HEK293T (cell line): Measurements from ENCODE around the gene TBP.
"Not testable (repeated sequence)": the region's sequence is repeated elsewhere in the genome, so short reads cannot be mapped to it uniquely, and the experiment has no call there.

Experiments
- CTCF ChIA-PET: fragments of 350-600 bp; formaldehyde crosslinking; extraction: SDS; loops from one replicate; lab custom pipeline; 2021; ENCODE audit warnings: antibody characterized with exemption, inconsistent platforms; lab: Yijun Ruan, JAX
- POLR2A ChIA-PET: fragments of 350-600 bp; formaldehyde crosslinking; extraction: SDS; loops from one replicate; lab custom pipeline; 2020; ENCODE audit warnings: antibody characterized with exemption, inconsistent platforms; lab: Yijun Ruan, JAX
- DNase-seq: peaks from one replicate; pipeline ENCODE4 v3.0.0; 2012; ENCODE audit warnings: mixed read lengths; ENCODE audit errors: extremely low spot score
- ARNT ChIP-seq: fragments of 450-650 bp; IDR thresholded peaks from 2 replicates; pipeline ENCODE4 v1.6.1; 2017; ENCODE audit warnings: mild to moderate bottlenecking
- BHLHE40 ChIP-seq: fragments of 450-650 bp; IDR thresholded peaks from 2 replicates; pipeline ENCODE4 v1.6.1; 2016; ENCODE audit warnings: mild to moderate bottlenecking, moderate library complexity, borderline replicate concordance
- CTBP1 ChIP-seq: fragments of 450-650 bp; IDR thresholded peaks from 2 replicates; pipeline ENCODE4 v1.6.1; 2016; ENCODE audit warnings: borderline replicate concordance
- ELF4 ChIP-seq: fragments of 450-650 bp; IDR thresholded peaks from 2 replicates; pipeline ENCODE4 v1.6.1; 2017; ENCODE audit warnings: antibody characterized with exemption
- FOXA1 ChIP-seq: fragments of 450-650 bp; IDR thresholded peaks from 2 replicates; pipeline ENCODE4 v1.6.1; 2016; ENCODE audit warnings: mild to moderate bottlenecking
- FOXK2 ChIP-seq: fragments of 450-650 bp; IDR thresholded peaks from 2 replicates; pipeline ENCODE4 v1.6.1; 2016; ENCODE audit warnings: mild to moderate bottlenecking
- FOXM1 ChIP-seq: fragments of 450-650 bp; IDR thresholded peaks from 2 replicates; pipeline ENCODE4 v1.6.1; 2017; ENCODE audit warnings: mild to moderate bottlenecking, borderline replicate concordance
- HDGF ChIP-seq: fragments of 450-650 bp; IDR thresholded peaks from 2 replicates; pipeline ENCODE4 v1.6.1; 2017; ENCODE audit warnings: antibody characterized with exemption, borderline replicate concordance
- L3MBTL2 ChIP-seq: fragments of 450-650 bp; conservative IDR thresholded peaks from 2 replicates; pipeline ENCODE4 v1.6.1; 2016; ENCODE audit warnings: mild to moderate bottlenecking
- LEF1 ChIP-seq: fragments of 450-650 bp; IDR thresholded peaks from 2 replicates; pipeline ENCODE4 v1.6.1; 2017; ENCODE audit warnings: mild to moderate bottlenecking, borderline replicate concordance
- NFRKB ChIP-seq: fragments of 450-650 bp; IDR thresholded peaks from 2 replicates; pipeline ENCODE4 v1.6.1; 2016; ENCODE audit warnings: mild to moderate bottlenecking, moderate library complexity
- SP1 ChIP-seq: fragments of 450-650 bp; IDR thresholded peaks from 2 replicates; pipeline ENCODE4 v1.6.1; 2017
- SUZ12 ChIP-seq: fragments of 450-650 bp; IDR thresholded peaks from 2 replicates; pipeline ENCODE4 v1.6.1; 2016; ENCODE audit warnings: mild to moderate bottlenecking
- TARDBP ChIP-seq: fragments of 450-650 bp; IDR thresholded peaks from 2 replicates; pipeline ENCODE4 v1.6.1; 2016
- ZNF384 ChIP-seq: fragments of 450-650 bp; IDR thresholded peaks from 2 replicates; pipeline ENCODE4 v1.6.1; 2016
- TF ChIP-seq, protein P1 (sequence below): fragments of 450-650 bp; IDR thresholded peaks from 2 replicates; pipeline ENCODE4 v1.6.1; 2016

Gene TBP

GRCh38 chr6:170584181-170584953, 30.2 kb downstream of the TBP start, which contains the start of gene PDCD2:
PDCD2 (minus strand) TSS chr6:170584637; CDS start chr6:170584581, 56 bp downstream.
- DNase-seq, result peak; percentile 98
- TF ChIP-seq BHLHE40 (no peak), LEF1 (peak; percentile 92), TARDBP (no peak), FOXK2 (no peak), NFRKB (no peak), ARNT (peak; percentile 82), SP1 (no peak), HDGF (no peak), L3MBTL2 (no peak), FOXM1 (peak; percentile 66), FOXA1 (no peak), ELF4 (no peak; the same call in 1 of the 2 replicates), CTBP1 (no peak), ZNF384 (no peak), SUZ12 (no peak)
- TF ChIP-seq, protein P1, sequence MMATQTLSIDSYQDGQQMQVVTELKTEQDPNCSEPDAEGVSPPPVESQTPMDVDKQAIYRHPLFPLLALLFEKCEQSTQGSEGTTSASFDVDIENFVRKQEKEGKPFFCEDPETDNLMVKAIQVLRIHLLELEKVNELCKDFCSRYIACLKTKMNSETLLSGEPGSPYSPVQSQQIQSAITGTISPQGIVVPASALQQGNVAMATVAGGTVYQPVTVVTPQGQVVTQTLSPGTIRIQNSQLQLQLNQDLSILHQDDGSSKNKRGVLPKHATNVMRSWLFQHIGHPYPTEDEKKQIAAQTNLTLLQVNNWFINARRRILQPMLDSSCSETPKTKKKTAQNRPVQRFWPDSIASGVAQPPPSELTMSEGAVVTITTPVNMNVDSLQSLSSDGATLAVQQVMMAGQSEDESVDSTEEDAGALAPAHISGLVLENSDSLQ, result peak; percentile 60
- ChIA-PET CTCF (interaction anchor here (1.2 kb wide), 1 partner anchor 10 kb away, joined by 4 read pairs; no protein-coding TSS in a partner anchor), POLR2A (interaction anchor here (0.7 to 2.0 kb wide), 10 partner anchors 9 to 833 kb away, joined by 3 to 17 read pairs (median 4); partner anchors contain the start of genes ERMARD and TBP)

DNA sequence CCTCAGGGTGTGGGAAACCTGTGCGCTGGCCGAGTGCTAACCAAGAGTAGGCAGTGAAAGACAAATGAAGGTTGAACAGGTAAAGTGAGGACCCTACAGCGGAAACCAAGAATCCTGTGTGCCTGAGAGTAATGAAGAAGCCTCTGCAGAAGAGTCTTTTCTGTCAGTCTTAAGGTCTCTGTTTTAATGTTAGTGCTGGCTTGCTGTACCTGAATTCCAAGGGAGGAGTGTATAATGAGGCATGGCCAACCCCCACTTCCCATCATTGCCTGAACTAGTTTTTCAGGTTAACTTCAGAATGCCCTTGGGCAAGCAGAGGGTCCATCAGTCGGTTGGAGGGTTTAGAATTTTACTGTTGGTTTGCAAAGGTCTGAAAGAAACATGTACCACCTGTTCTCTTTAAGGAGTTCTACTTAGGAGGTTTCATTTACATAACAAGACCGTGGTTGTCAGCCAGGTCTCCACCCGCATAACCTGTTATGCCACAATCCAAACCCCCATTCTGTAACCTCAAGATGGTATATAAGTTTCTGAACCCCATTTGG, 30.9 kb downstream of the TBP start:
- ChIA-PET CTCF (no interaction called here), POLR2A (interaction anchor here (1.0 to 2.0 kb wide), 4 partner anchors 8 to 33 kb away, joined by 3 to 17 read pairs (median 6); partner anchors contain the start of gene TBP)
- TF ChIP-seq FOXA1 (no peak), SP1 (no peak), TARDBP (no peak), BHLHE40 (no peak), SUZ12 (no peak), ARNT (no peak), FOXM1 (no peak), NFRKB (no peak), ZNF384 (no peak), HDGF (no peak), LEF1 (no peak)
- DNase-seq, result no peak

DNA sequence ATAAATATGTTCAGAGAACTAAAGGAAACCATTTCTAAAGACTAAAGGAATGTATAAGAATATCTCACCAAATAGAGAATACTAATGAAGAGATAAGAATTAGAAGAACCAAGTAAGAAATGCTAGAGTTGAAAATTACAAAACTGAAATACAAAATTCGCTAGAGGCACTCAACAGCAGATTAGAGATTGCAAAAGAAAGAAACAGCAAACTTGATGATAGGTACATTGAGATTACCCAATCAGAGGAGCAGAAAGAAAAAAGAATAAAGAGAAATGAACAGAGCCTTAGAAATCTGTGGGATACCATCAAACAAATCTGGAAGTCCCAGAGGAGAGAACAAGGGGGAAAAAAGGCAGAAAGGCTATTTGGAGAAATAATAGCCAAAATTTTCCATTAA, 36.6 kb downstream of the TBP start:
- TF ChIP-seq FOXK2 (no peak), CTBP1 (no peak), ARNT (no peak)
- CTCF ChIA-PET, result no interaction called here
- no peak for DNase-seq
- POLR2A ChIA-PET, result no interaction called here

GRCh38 chr6:170596426-170596825, 42.3 kb downstream of the TBP start:
- TF ChIP-seq CTBP1, result no peak
- ChIA-PET CTCF (no interaction called here), POLR2A (interaction anchor here (1.0 kb wide), 1 partner anchor 12 kb away, joined by 3 read pairs; the partner anchor contains the start of gene PDCD2)
- no peak for DNase-seq

- ChIA-PET POLR2A (no interaction called here), CTCF (no interaction called here)
- TF ChIP-seq HDGF, result no peak
- no peak for TF ChIP-seq SUZ12
- TF ChIP-seq ZNF384, result no peak
- TF ChIP-seq L3MBTL2, result no peak
- TF ChIP-seq ELF4, result no peak
- no peak for TF ChIP-seq BHLHE40
- no peak for TF ChIP-seq FOXA1
- TF ChIP-seq LEF1, result no peak
- TF ChIP-seq ARNT, result no peak
- TF ChIP-seq FOXK2, result no peak
- no peak for TF ChIP-seq CTBP1
- no peak for TF ChIP-seq NFRKB
- no peak for TF ChIP-seq TARDBP
- TF ChIP-seq, protein P1, result no peak
- TF ChIP-seq SP1, result no peak
- TF ChIP-seq FOXM1, result no peak
Measured at GRCh38 chr6:170597278-170597677, 43.1 kb downstream of the TBP start.

DNA sequence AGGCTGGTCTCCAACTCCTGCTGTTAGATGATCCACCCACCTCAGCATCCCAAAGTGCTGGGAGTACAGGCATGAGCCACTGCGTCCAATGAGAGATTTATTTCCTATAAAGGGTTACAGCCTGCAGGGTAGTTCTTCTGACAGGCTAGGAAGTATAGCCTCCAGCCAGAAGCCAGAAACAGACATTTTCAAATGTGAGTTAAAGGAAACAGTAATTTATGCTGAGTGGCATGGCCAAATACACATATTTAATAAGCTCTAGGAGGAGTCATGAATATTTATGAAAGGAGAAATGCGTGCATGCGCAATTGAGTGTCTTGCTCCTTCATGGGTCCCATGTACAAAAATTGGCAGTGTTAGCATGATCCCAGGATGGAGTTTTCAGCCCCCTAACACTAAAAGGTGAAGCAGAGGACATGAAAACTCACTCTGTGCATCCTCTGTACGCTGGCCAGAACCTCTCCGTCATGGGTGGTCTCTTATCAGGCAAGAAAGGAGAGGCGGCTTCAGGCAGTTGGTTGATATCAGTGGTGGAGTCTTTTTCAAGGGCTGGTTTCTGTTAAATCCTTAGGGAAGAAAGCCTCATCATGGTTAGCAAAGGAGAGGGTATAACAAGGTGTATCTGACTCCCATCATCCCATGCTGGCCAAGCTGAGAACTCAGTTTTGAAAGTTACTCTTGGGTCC, 51.5 kb downstream of the TBP start:
- TF ChIP-seq FOXK2 (no peak), HDGF (no peak), CTBP1 (no peak), BHLHE40 (no peak), SP1 (no peak), ELF4 (no peak), FOXM1 (no peak), FOXA1 (no peak), L3MBTL2 (no peak), TARDBP (no peak), SUZ12 (no peak)
- POLR2A ChIA-PET, result no interaction called here
- CTCF ChIA-PET, result no interaction called here
- DNase-seq, result no peak

More at GRCh38 chr6:170597278-170597677, 43.1 kb downstream of the TBP start:
- DNase-seq, result no peak

GRCh38 chr6:170609225-170609624, 55.1 kb downstream of the TBP start:
- CTCF ChIA-PET, result interaction anchor here (0.6 kb wide), 1 partner anchor 1520 kb away, joined by 3 read pairs; no protein-coding TSS in a partner anchor
- DNase-seq, POLR2A ChIA-PET: not testable (repeated sequence)
